ENCODE data around the gene EXOSC9. TPM values are rescaled to one million over a fixed set of nuclear protein-coding genes. Genes with fewer than 3 reads are reported as not detected.

EXOSC9 gene
- total and polyA plus RNA-seq, 4 donors: 9.1 to 17.7 (median 16.8) TPM

GRCh38 chr4:121767166-121767565 lies 34.0 kb upstream of the EXOSC9 start:
- Histone ChIP-seq H3K36me3 (ENCODE audit: control insufficient read depth in 1 of 2, insufficient read depth in 2 of 2, low read length in 1 of 2) (no peaks in the 10 kb centered on the region), H3K4me3 (ENCODE audit: low read length in 2 of 2) (no peak overlapping the region), H3K9me3 (ENCODE audit: control insufficient read depth, low read length) (no peaks in the 10 kb centered on the region), H3K27me3 (ENCODE audit: control insufficient read depth in 1 of 2, insufficient read depth in 2 of 2, low read length in 1 of 2) (no peaks in the 10 kb centered on the region), H3K4me1 (ENCODE audit: control insufficient read depth in 1 of 2, insufficient read depth in 2 of 2, low read length in 2 of 2) (no peaks in the 10 kb centered on the region), H3K27ac (ENCODE audit: low read depth in 1 of 2, low read length in 2 of 2) (no peak overlapping the region)
- 89 to 92% methylated on average over 4 of the region's 4 CpGs for WGBS, 2 donors
- intact Hi-C loops (cut with DNase I): no loop called here
- ATAC-seq (ENCODE audit: low FRiP score): no peak
- no peak for DNase-seq

DNA sequence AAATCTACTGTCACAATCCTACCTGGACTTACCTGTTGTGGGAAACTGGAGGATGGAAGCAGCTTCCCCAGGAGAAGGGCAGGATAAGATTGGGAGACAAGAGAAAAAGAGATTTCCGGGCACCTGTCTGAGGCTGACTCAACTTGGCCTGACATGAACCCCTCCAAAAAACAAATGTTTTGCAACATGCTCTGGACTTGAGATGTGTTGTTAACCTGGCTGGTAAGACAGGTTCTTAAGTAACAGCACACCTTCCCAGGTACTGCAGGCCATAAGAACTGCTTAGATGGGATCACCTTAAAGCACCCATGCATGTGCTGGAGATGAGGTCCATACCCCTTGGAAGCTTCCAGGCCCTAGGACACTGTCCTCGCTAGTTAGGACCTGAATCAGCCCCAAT lies 31.8 kb upstream of the EXOSC9 start:
- Histone ChIP-seq H3K27ac (ENCODE audit: low read depth in 1 of 2, low read length in 2 of 2) (no peak overlapping the region), H3K9me3 (ENCODE audit: control insufficient read depth, low read length) (no peaks in the 10 kb centered on the region), H3K36me3 (ENCODE audit: control insufficient read depth in 1 of 2, insufficient read depth in 2 of 2, low read length in 1 of 2) (no peaks in the 10 kb centered on the region), H3K4me1 (ENCODE audit: control insufficient read depth in 1 of 2, insufficient read depth in 2 of 2, low read length in 2 of 2) (no peaks in the 10 kb centered on the region), H3K4me3 (ENCODE audit: low read length in 2 of 2) (no peak overlapping the region), H3K27me3 (ENCODE audit: control insufficient read depth in 1 of 2, insufficient read depth in 2 of 2, low read length in 1 of 2) (no peaks in the 10 kb centered on the region)
- no peak for DNase-seq
- no peak for ATAC-seq (ENCODE audit: low FRiP score)
- 94 to 95% methylated on average over 2 of the region's 2 CpGs for WGBS, 2 donors
- intact Hi-C loops (cut with DNase I): no loop called here

GRCh38 chr4:121771869-121772268 lies 29.3 kb upstream of the EXOSC9 start:
- DNase-seq (no peak), ATAC-seq (ENCODE audit: low FRiP score) (no peak)
- H3K4me1 ChIP-seq (ENCODE audit: control insufficient read depth in 1 of 2, insufficient read depth in 2 of 2, low read length in 2 of 2): no peaks in the 10 kb centered on the region
- H3K4me3 ChIP-seq (ENCODE audit: low read length in 2 of 2): no peak overlapping the region
- WGBS, 2 donors: 88 to 91% methylated on average over 1 of the region's 1 CpG
- no peaks in the 10 kb centered on the region for H3K36me3 ChIP-seq (ENCODE audit: control insufficient read depth in 1 of 2, insufficient read depth in 2 of 2, low read length in 1 of 2)
- intact Hi-C loops (cut with DNase I): no loop called here
- H3K27ac ChIP-seq (ENCODE audit: low read depth in 1 of 2, low read length in 2 of 2): no peak overlapping the region
- H3K9me3 ChIP-seq (ENCODE audit: control insufficient read depth, low read length): no peaks in the 10 kb centered on the region
- H3K27me3 ChIP-seq (ENCODE audit: control insufficient read depth in 1 of 2, insufficient read depth in 2 of 2, low read length in 1 of 2): peaks cover 0 to 1% of the 10 kb centered on the region in 2 donors

DNA sequence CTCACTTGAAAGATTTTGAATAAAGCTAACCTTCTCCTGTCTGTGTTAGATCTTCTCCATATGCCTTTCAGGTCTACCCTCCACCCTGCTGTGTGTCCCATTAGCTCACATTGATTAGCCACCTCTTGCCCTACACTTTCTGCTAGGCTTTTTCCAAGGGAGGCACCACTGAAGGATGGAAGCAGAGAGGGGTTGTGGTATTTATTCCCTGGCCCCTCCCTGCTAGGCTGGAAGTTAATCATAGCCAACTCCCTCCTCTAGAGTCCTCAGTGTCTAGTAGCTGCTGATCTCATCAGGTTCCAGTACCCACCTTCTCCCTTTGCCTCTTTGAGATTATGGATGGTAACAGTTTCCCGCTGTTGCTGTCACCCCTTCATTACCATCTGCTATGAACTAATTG lies 27.2 kb upstream of the EXOSC9 start:
- Histone ChIP-seq H3K36me3 (ENCODE audit: control insufficient read depth in 1 of 2, insufficient read depth in 2 of 2, low read length in 1 of 2) (no peaks in the 10 kb centered on the region), H3K4me1 (ENCODE audit: control insufficient read depth in 1 of 2, insufficient read depth in 2 of 2, low read length in 2 of 2) (no peaks in the 10 kb centered on the region), H3K27ac (ENCODE audit: low read depth in 1 of 2, low read length in 2 of 2) (no peak overlapping the region), H3K4me3 (ENCODE audit: low read length in 2 of 2) (no peak overlapping the region), H3K27me3 (ENCODE audit: control insufficient read depth in 1 of 2, insufficient read depth in 2 of 2, low read length in 1 of 2) (peaks cover 0 to 1% of the 10 kb centered on the region in 2 donors), H3K9me3 (ENCODE audit: control insufficient read depth, low read length) (no peaks in the 10 kb centered on the region)
- WGBS, 2 donors: 77 to 95% methylated on average over 1 of the region's 1 CpG
- intact Hi-C loops (cut with DNase I): no loop called here
- ATAC-seq (ENCODE audit: low FRiP score): no peak
- DNase-seq: no peak

- no peaks in the 10 kb centered on the region for H3K9me3 ChIP-seq (ENCODE audit: control insufficient read depth, low read length)
- WGBS, 2 donors: 82 to 83% methylated on average over 6 of the region's 6 CpGs
- H3K4me1 ChIP-seq (ENCODE audit: control insufficient read depth in 1 of 2, insufficient read depth in 2 of 2, low read length in 2 of 2): no peaks in the 10 kb centered on the region
- no peak overlapping the region for H3K4me3 ChIP-seq (ENCODE audit: low read length in 2 of 2)
- intact Hi-C loops (cut with DNase I): no loop called here
- H3K36me3 ChIP-seq (ENCODE audit: control insufficient read depth in 1 of 2, insufficient read depth in 2 of 2, low read length in 1 of 2): no peaks in the 10 kb centered on the region
- peaks cover 0 to 3% of the 10 kb centered on the region in 2 donors for H3K27me3 ChIP-seq (ENCODE audit: control insufficient read depth in 1 of 2, insufficient read depth in 2 of 2, low read length in 1 of 2)
- DNase-seq (no peak), ATAC-seq (ENCODE audit: low FRiP score) (no peak)
- H3K27ac ChIP-seq (ENCODE audit: low read depth in 1 of 2, low read length in 2 of 2): no peak overlapping the region
Observed at GRCh38 chr4:121776610-121777401, 24.3 kb upstream of the EXOSC9 start.

DNA sequence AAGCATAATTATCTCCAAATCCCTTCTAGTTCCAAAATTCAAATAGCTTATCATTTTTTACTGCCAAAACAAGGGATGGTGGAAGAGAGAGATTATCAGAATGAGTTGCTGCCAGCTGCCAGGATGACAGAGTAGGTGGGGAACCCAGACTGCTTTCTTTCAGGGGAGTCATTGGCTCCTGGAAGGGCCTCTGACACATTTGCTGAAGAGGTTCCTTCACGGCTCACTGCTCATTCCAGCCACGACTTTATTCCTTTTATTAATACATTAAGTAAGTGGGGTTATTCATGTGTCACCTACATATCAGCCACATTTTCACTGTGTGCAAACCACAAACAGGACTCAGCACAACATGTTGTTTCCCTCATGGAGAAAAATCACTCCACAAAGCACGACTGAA lies 23.5 kb upstream of the EXOSC9 start:
- no peak overlapping the region for H3K4me3 ChIP-seq (ENCODE audit: low read length in 2 of 2)
- DNase-seq (no peak), ATAC-seq (ENCODE audit: low FRiP score) (no peak)
- no peaks in the 10 kb centered on the region for H3K9me3 ChIP-seq (ENCODE audit: control insufficient read depth, low read length)
- no peak overlapping the region for H3K27ac ChIP-seq (ENCODE audit: low read depth in 1 of 2, low read length in 2 of 2)
- peaks cover 0 to 3% of the 10 kb centered on the region in 2 donors for H3K27me3 ChIP-seq (ENCODE audit: control insufficient read depth in 1 of 2, insufficient read depth in 2 of 2, low read length in 1 of 2)
- intact Hi-C loops (cut with DNase I): no loop called here
- WGBS, 2 donors: 34 to 35% methylated on average over 3 of the region's 3 CpGs
- H3K4me1 ChIP-seq (ENCODE audit: control insufficient read depth in 1 of 2, insufficient read depth in 2 of 2, low read length in 2 of 2): no peaks in the 10 kb centered on the region
- H3K36me3 ChIP-seq (ENCODE audit: control insufficient read depth in 1 of 2, insufficient read depth in 2 of 2, low read length in 1 of 2): no peaks in the 10 kb centered on the region

GRCh38 chr4:121778991-121779628 lies 22.0 kb upstream of the EXOSC9 start:
- Histone ChIP-seq H3K27ac (ENCODE audit: low read depth in 1 of 2, low read length in 2 of 2) (no peak overlapping the region), H3K36me3 (ENCODE audit: control insufficient read depth in 1 of 2, insufficient read depth in 2 of 2, low read length in 1 of 2) (no peaks in the 10 kb centered on the region), H3K9me3 (ENCODE audit: control insufficient read depth, low read length) (no peaks in the 10 kb centered on the region), H3K4me3 (ENCODE audit: low read length in 2 of 2) (no peak overlapping the region), H3K27me3 (ENCODE audit: control insufficient read depth in 1 of 2, insufficient read depth in 2 of 2, low read length in 1 of 2) (peaks cover 0 to 3% of the 10 kb centered on the region in 2 donors), H3K4me1 (ENCODE audit: control insufficient read depth in 1 of 2, insufficient read depth in 2 of 2, low read length in 2 of 2) (no peaks in the 10 kb centered on the region)
- WGBS, 2 donors: 72 to 80% methylated on average over 8 of the region's 8 CpGs
- ATAC-seq (ENCODE audit: low FRiP score) (no peak), DNase-seq (no peak)
- intact Hi-C loops (cut with DNase I): no loop called here

DNA sequence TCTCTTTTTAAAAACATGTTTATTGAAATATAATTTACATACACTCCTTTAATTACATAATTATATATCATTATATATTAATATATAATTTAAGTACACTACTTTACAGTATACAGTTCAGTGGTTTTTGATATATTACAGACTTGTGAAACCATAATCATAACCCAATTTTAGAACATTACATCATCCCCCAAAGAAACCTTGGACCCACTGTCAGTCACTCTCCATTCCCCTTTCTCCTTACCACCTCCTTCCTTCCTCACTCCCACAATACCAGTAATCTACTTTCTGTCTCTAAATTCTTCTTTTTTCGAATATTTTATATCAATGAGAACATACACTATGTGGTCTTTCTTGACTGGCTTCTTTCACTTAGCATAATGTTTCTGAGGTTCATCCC lies 17.9 kb upstream of the EXOSC9 start:
- H3K27me3 ChIP-seq (ENCODE audit: control insufficient read depth in 1 of 2, insufficient read depth in 2 of 2, low read length in 1 of 2): peaks cover 0 to 1% of the 10 kb centered on the region in 2 donors
- DNase-seq: no peak

GRCh38 chr4:121784401-121784800 lies 16.7 kb upstream of the EXOSC9 start:
- ATAC-seq (ENCODE audit: low FRiP score) (no peak), DNase-seq (no peak)
- Histone ChIP-seq H3K27ac (ENCODE audit: low read depth in 1 of 2, low read length in 2 of 2) (no peak overlapping the region), H3K9me3 (ENCODE audit: control insufficient read depth, low read length) (peaks cover 2% of the 10 kb centered on the region), H3K27me3 (ENCODE audit: control insufficient read depth in 1 of 2, insufficient read depth in 2 of 2, low read length in 1 of 2) (peaks cover 0 to 1% of the 10 kb centered on the region in 2 donors), H3K36me3 (ENCODE audit: control insufficient read depth in 1 of 2, insufficient read depth in 2 of 2, low read length in 1 of 2) (no peaks in the 10 kb centered on the region), H3K4me1 (ENCODE audit: control insufficient read depth in 1 of 2, insufficient read depth in 2 of 2, low read length in 2 of 2) (no peaks in the 10 kb centered on the region), H3K4me3 (ENCODE audit: low read length in 2 of 2) (no peak overlapping the region)
- intact Hi-C loops (cut with DNase I): no loop called here
- 53 to 97% methylated on average over 1 of the region's 1 CpG for WGBS, 2 donors

More for the DNA sequence above, 17.9 kb upstream of the EXOSC9 start:
- 76 to 81% methylated on average over 1 of the region's 1 CpG for WGBS, 2 donors
- Histone ChIP-seq H3K9me3 (ENCODE audit: control insufficient read depth, low read length) (peaks cover 2% of the 10 kb centered on the region), H3K27ac (ENCODE audit: low read depth in 1 of 2, low read length in 2 of 2) (no peak overlapping the region), H3K4me1 (ENCODE audit: control insufficient read depth in 1 of 2, insufficient read depth in 2 of 2, low read length in 2 of 2) (no peaks in the 10 kb centered on the region), H3K36me3 (ENCODE audit: control insufficient read depth in 1 of 2, insufficient read depth in 2 of 2, low read length in 1 of 2) (no peaks in the 10 kb centered on the region), H3K4me3 (ENCODE audit: low read length in 2 of 2) (no peak overlapping the region)
- intact Hi-C loops (cut with DNase I): no loop called here
- ATAC-seq (ENCODE audit: low FRiP score): no peak

Measured in aorta (tissue), 5 donors.